ENCODE results near the gene FAM53C.
"Not testable (repeated sequence)": the region's sequence is repeated elsewhere in the genome, so short reads cannot be mapped to it uniquely, and the experiment has no call there.

Gene FAM53C

GRCh38 chr5:138382347-138382746 lies 44.3 kb downstream of the FAM53C start:
- no peak for DNase-seq (ENCODE audit: extremely low spot score, insufficient read length, low read depth)
- no peak for FAIRE-seq

GRCh38 chr5:138385660-138386059 lies 47.6 kb downstream of the FAM53C start:
- DNase-seq (ENCODE audit: extremely low spot score, insufficient read length, low read depth), result no peak
- FAIRE-seq, result no peak

- no peak for FAIRE-seq
- DNase-seq (ENCODE audit: extremely low spot score, insufficient read length, low read depth), result no peak
These were observed 48.2 kb downstream of the FAM53C start for GRCh38 chr5:138386290-138386689.

GRCh38 chr5:138389332-138389731 lies 51.3 kb downstream of the FAM53C start:
- FAIRE-seq, result no peak
- no peak for DNase-seq (ENCODE audit: extremely low spot score, insufficient read length, low read depth)

GRCh38 chr5:138389911-138390310 lies 51.8 kb downstream of the FAM53C start:
- not testable (repeated sequence) for DNase-seq (ENCODE audit: extremely low spot score, insufficient read length, low read depth); FAIRE-seq

- FAIRE-seq (no peak), DNase-seq (ENCODE audit: extremely low spot score, insufficient read length, low read depth) (no peak)
These were observed 53.9 kb downstream of the FAM53C start for GRCh38 chr5:138391859-138392386.
